SK-N-SH (cell line): ENCODE data around the gene NRF1. TPM values are rescaled to one million over a fixed set of nuclear protein-coding genes. Genes with fewer than 3 reads are reported as not detected.

ENCODE experiments used
- CTCF ChIA-PET: fragments of 300-600, 350-600 bp; formaldehyde crosslinking; extraction: SDS; loops from one replicate; lab custom pipeline; 2021; lab: Yijun Ruan, JAX
- POLR2A ChIA-PET: fragments of 350-600 bp; sonication (Branson Sonifier 250); formaldehyde crosslinking; extraction: SDS; loops from one replicate; lab custom pipeline; 2020; ENCODE audit warnings: antibody characterized with exemption, inconsistent platforms; lab: Yijun Ruan, JAX
- DNase-seq: peaks from one replicate; pipeline ENCODE4 v3.0.0; 2012
- H2AFZ ChIP-seq: fragments of 200-600 bp; sonication (generic); 2 replicates; pipeline ENCODE4 v1.8.1; 2016; ENCODE audit warnings: antibody characterized with exemption, mild to moderate bottlenecking, low read depth
- H3F3A ChIP-seq: fragments of 200-600 bp; sonication (generic); replicated peaks from 2 replicates; pipeline ENCODE3; 2016; ENCODE audit warnings: antibody characterized with exemption, mild to moderate bottlenecking; ENCODE audit not compliant: insufficient read depth
- H3K27ac ChIP-seq, 2 experiments: fragments of 200-500 bp in 1 of 2; fragments of 200-600 bp in 1 of 2; sonication (Bioruptor generic) in 1 of 2; sonication (generic), shearing (Covaris generic) in 1 of 2; 2 replicates each; pipeline versions ENCODE4 v1.5.1 to v1.6.1; 2014 to 2016; ENCODE audit warnings: low read depth in 2 of 2, inconsistent platforms in 1 of 2, low read length in 1 of 2, mild to moderate bottlenecking in 1 of 2, mixed read lengths in 1 of 2
- H3K27me3 ChIP-seq: fragments of 200-600 bp; sonication (generic), shearing (Covaris generic); 2 replicates; pipeline ENCODE4 v1.6.1; 2016; ENCODE audit warnings: mixed run types; ENCODE audit not compliant: insufficient read depth
- H3K36me3 ChIP-seq, 2 experiments: fragments of 200-500 bp in 1 of 2; fragments of 200-600 bp in 1 of 2; sonication (Bioruptor generic) in 1 of 2; sonication (generic) in 1 of 2; replicated peaks in 1 of 2; 2 replicates each; pipeline versions ENCODE3 to v1.5.1; 2014 to 2016; ENCODE audit warnings: low read length in 1 of 2, mild to moderate bottlenecking in 1 of 2; ENCODE audit not compliant: insufficient read depth in 2 of 2, control insufficient read depth in 1 of 2
- H3K4me1 ChIP-seq, 2 experiments: fragments of 200-500 bp in 1 of 2; fragments of 200-600 bp in 1 of 2; sonication (Bioruptor generic) in 1 of 2; sonication (generic), shearing (Covaris generic) in 1 of 2; 2 replicates each; pipeline versions ENCODE4 v1.5.1 to v1.6.1; 2014 to 2016; ENCODE audit warnings: low read depth in 1 of 2, low read length in 1 of 2, mixed run types in 1 of 2; ENCODE audit not compliant: insufficient read depth in 2 of 2, control insufficient read depth in 1 of 2
- H3K4me2 ChIP-seq: fragments of 200-600 bp; sonication (generic), shearing (Covaris generic); 2 replicates; pipeline ENCODE4 v1.6.1; 2017; ENCODE audit warnings: mixed run types
- H3K4me3 ChIP-seq, 2 experiments: fragments of 200-500 bp in 1 of 2; fragments of 200-600 bp in 1 of 2; sonication (Bioruptor generic) in 1 of 2; sonication (generic), shearing (Covaris generic) in 1 of 2; 2 replicates each; pipeline versions ENCODE4 v1.5.1 to v1.8.1; 2014 to 2016; ENCODE audit warnings: low read depth in 2 of 2, inconsistent platforms in 1 of 2, low read length in 1 of 2, mild to moderate bottlenecking in 1 of 2, mixed read lengths in 1 of 2, moderate library complexity in 1 of 2
- H3K79me2 ChIP-seq: fragments of 200-600 bp; sonication (generic); 2 replicates; pipeline ENCODE4 v1.8.1; 2017; ENCODE audit warnings: mild to moderate bottlenecking; ENCODE audit not compliant: insufficient read depth
- H3K9ac ChIP-seq: fragments of 200-600 bp; sonication (generic); 2 replicates; pipeline ENCODE4 v1.6.1; 2017; ENCODE audit warnings: mixed run types
- H3K9me2 ChIP-seq: fragments of 200-600 bp; sonication (generic); 2 replicates; pipeline ENCODE4 v1.6.1; 2017; ENCODE audit warnings: mixed run types
- H3K9me3 ChIP-seq: fragments of 200-600 bp; sonication (generic); 2 replicates; pipeline ENCODE4 v1.6.1; 2017; ENCODE audit warnings: mixed run types, mild to moderate bottlenecking, moderate library complexity
- H4K20me1 ChIP-seq: fragments of 200-600 bp; sonication (generic); 2 replicates; pipeline ENCODE4 v1.6.1; 2017; ENCODE audit warnings: mild to moderate bottlenecking, mixed run types; ENCODE audit not compliant: insufficient read depth
- CHD2 ChIP-seq: fragments of 150-350 bp; IDR thresholded peaks from 2 replicates; pipeline ENCODE4 v1.6.1; 2018; ENCODE audit warnings: low read length; ENCODE audit not compliant: partially characterized antibody
- EP300 ChIP-seq, 2 experiments: IDR thresholded peaks; 2 replicates each; pipeline versions ENCODE4 v1.4.0 to v1.6.1; 2012; ENCODE audit warnings: borderline replicate concordance in 1 of 2, low read depth in 1 of 2, low read length in 1 of 2
- FOXJ3 ChIP-seq: sonication (generic); formaldehyde crosslinking; IDR thresholded peaks from 2 replicates; pipeline ENCODE4 v1.5.1; 2020; ENCODE audit warnings: mild to moderate bottlenecking, missing genetic modification reagents
- GABPA ChIP-seq: IDR thresholded peaks from 2 replicates; pipeline ENCODE4 v1.4.0; 2012; ENCODE audit warnings: low read depth, mild to moderate bottlenecking
- GATA2 ChIP-seq: sonication (generic); formaldehyde crosslinking; IDR thresholded peaks from 2 replicates; pipeline ENCODE4 v1.5.0; 2020; ENCODE audit warnings: mild to moderate bottlenecking, missing genetic modification reagents
- MEF2A ChIP-seq: IDR thresholded peaks from 2 replicates; pipeline ENCODE4 v1.4.0; 2012; ENCODE audit warnings: low read depth, borderline replicate concordance
- POLR2AphosphoS5 ChIP-seq: IDR thresholded peaks from 2 replicates; pipeline ENCODE4 v1.6.1; 2012; ENCODE audit warnings: low read depth, low read length
- RAD21 ChIP-seq: IDR thresholded peaks from 2 replicates; pipeline ENCODE4 v1.6.1; 2012; ENCODE audit warnings: mild to moderate bottlenecking, low read length
- RCOR1 ChIP-seq: fragments of 150-350 bp; IDR thresholded peaks from 2 replicates; pipeline ENCODE4 v1.6.1; 2017; ENCODE audit warnings: antibody characterized with exemption, low read length
- RFX5 ChIP-seq: IDR thresholded peaks from 2 replicates; pipeline ENCODE4 v1.6.1; 2012; ENCODE audit warnings: mild to moderate bottlenecking, improper control_type of control experiment, low read length
- SMC3 ChIP-seq: IDR thresholded peaks from 2 replicates; pipeline ENCODE4 v1.6.1; 2012; ENCODE audit warnings: low read depth, low read length, improper control_type of control experiment
- TAF1 ChIP-seq: IDR thresholded peaks from 2 replicates; pipeline ENCODE4 v1.6.1; 2012; ENCODE audit warnings: low read depth, mild to moderate bottlenecking, low read length, moderate library complexity, borderline replicate concordance
- TCF12 ChIP-seq: IDR thresholded peaks from 2 replicates; pipeline ENCODE4 v1.4.0; 2012
- TEAD4 ChIP-seq: IDR thresholded peaks from 2 replicates; pipeline ENCODE4 v1.4.0; 2012; ENCODE audit warnings: mild to moderate bottlenecking, borderline replicate concordance; ENCODE audit not compliant: insufficient read depth
- YY1 ChIP-seq: IDR thresholded peaks from 2 replicates; pipeline ENCODE4 v1.4.0; 2012; ENCODE audit warnings: low read depth, mild to moderate bottlenecking
- WGBS: methylation state at CpG from one replicate; pipeline ENCODE4 v1.1.6; 2017; ENCODE audit warnings: low lambda C conversion rate; 5-methylcytosine and 5-hydroxymethylcytosine counted together
- polyA plus RNA-seq, 3 experiments: library from polyadenylated mRNA; depleted of rRNA; stranded (reverse); fragments of >200 nt; gene quantifications; 2 replicates each; pipeline ENCODE4 v1.2.3, GENCODE V29; 2012
- TF ChIP-seq, protein P1 (sequence below): fragments of 200-600 bp; sonication (generic); IDR thresholded peaks from 2 replicates; pipeline ENCODE4 v1.6.1; 2017; ENCODE audit warnings: antibody characterized with exemption, mild to moderate bottlenecking, moderate library complexity
- TF ChIP-seq, protein P2 (sequence below): IDR thresholded peaks from 2 replicates; pipeline ENCODE4 v1.4.0; 2012; ENCODE audit warnings: low read depth, borderline replicate concordance
- TF ChIP-seq, protein P3 (sequence below): fragments of 150-350 bp; IDR thresholded peaks from 2 replicates; pipeline ENCODE4 v1.6.1; 2017; ENCODE audit warnings: antibody characterized with exemption, low read length, low read depth, borderline replicate concordance
- TF ChIP-seq, protein P4 (sequence below): IDR thresholded peaks from 2 replicates; pipeline ENCODE4; 2012
- TF ChIP-seq, protein P5 (sequence below): IDR thresholded peaks from 2 replicates; pipeline ENCODE4 v1.6.1; 2012; ENCODE audit warnings: mild to moderate bottlenecking, low read depth, low read length, moderate library complexity

NRF1 gene
- polyA plus RNA-seq, 1 of the 3 experiments (the other 2 are of a cell fraction), result 10.9 TPM

DNA sequence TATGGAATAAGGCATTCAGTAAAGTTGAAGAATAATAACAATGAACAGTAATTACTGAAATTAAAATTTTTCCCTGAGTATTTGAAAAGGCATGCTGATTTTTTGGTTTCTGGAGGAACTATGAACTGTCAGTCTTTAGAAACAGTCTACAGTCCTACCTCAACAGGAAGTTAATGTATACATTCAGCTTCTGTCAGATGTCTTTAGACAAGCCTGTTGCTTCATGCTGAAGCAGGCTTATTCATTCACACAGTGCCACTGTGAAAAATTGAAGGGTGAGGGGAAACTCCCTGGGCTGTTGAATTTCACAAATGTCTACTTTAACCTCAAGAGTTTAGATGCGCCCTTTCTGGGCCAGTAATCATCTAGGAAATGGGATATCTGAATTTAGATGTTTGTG is 3.5 kb downstream of the NRF1 start:
- POLR2A ChIA-PET, result no interaction called here
- Histone ChIP-seq H3K79me2 (peaks cover 90% of the 10 kb centered on the region), H3K27me3 (no peaks in the 10 kb centered on the region), H3K4me1 (peaks cover 10 to 24% of the 10 kb centered on the region in 2 experiments), H3K4me3 (no peak overlapping the region), H3K27ac (no peak overlapping the region), H3K9ac (no peak overlapping the region), H3K9me3 (no peaks in the 10 kb centered on the region), H3K9me2 (no peaks in the 10 kb centered on the region), H3K36me3 (peaks cover 0 to 11% of the 10 kb centered on the region in 2 experiments), H3F3A (no peaks in the 10 kb centered on the region), H4K20me1 (peaks cover 65% of the 10 kb centered on the region), H3K4me2 (no peak overlapping the region; the same call in 1 of the 2 replicates), H2AFZ (no peak overlapping the region)
- CTCF ChIA-PET, result interaction anchor here (0.7 to 15.7 kb wide), 7 partner anchors 8 to 396 kb away, joined by 3 to 214 read pairs (median 6); partner anchors contain the start of gene SMKR1
- 96% methylated on average over 1 of the region's 1 CpG for WGBS
- TF ChIP-seq GABPA (no peak), EP300 (IDR thresholded peaks at IDR 0.05; ENCODE audit: borderline replicate concordance in 1 of 2, low read depth in 1 of 2, low read length in 1 of 2) (no peak), RFX5 (no peak), SMC3 (no peak), MEF2A (no peak), POLR2AphosphoS5 (no peak), TEAD4 (no peak)
- TF ChIP-seq, protein P1, sequence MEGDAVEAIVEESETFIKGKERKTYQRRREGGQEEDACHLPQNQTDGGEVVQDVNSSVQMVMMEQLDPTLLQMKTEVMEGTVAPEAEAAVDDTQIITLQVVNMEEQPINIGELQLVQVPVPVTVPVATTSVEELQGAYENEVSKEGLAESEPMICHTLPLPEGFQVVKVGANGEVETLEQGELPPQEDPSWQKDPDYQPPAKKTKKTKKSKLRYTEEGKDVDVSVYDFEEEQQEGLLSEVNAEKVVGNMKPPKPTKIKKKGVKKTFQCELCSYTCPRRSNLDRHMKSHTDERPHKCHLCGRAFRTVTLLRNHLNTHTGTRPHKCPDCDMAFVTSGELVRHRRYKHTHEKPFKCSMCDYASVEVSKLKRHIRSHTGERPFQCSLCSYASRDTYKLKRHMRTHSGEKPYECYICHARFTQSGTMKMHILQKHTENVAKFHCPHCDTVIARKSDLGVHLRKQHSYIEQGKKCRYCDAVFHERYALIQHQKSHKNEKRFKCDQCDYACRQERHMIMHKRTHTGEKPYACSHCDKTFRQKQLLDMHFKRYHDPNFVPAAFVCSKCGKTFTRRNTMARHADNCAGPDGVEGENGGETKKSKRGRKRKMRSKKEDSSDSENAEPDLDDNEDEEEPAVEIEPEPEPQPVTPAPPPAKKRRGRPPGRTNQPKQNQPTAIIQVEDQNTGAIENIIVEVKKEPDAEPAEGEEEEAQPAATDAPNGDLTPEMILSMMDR, result no peak
- TF ChIP-seq, protein P2, sequence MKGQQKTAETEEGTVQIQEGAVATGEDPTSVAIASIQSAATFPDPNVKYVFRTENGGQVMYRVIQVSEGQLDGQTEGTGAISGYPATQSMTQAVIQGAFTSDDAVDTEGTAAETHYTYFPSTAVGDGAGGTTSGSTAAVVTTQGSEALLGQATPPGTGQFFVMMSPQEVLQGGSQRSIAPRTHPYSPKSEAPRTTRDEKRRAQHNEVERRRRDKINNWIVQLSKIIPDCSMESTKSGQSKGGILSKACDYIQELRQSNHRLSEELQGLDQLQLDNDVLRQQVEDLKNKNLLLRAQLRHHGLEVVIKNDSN, result no peak
- TF ChIP-seq, protein P3, sequence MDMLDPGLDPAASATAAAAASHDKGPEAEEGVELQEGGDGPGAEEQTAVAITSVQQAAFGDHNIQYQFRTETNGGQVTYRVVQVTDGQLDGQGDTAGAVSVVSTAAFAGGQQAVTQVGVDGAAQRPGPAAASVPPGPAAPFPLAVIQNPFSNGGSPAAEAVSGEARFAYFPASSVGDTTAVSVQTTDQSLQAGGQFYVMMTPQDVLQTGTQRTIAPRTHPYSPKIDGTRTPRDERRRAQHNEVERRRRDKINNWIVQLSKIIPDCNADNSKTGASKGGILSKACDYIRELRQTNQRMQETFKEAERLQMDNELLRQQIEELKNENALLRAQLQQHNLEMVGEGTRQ, result no peak
- DNase-seq, result no peak

DNA sequence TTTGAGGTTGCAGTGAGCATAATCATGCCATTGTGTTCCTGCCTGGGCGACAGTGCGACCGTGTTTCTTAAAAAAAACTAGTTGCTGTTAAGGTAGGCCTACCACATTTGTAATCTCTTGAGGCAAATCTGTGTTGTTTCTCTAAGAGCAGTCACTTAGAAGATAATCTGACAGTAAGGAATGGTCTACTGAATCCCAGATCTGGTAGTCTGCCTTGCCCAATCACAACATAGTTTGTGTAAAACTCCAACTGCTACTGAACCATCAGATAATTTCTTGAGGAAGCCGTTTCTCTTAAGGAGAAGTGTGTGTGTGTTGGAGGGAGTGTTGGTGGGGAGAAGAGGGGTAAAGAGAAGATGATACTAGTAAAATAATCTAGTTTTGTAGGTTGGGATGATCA is 5.0 kb downstream of the NRF1 start:
- Histone ChIP-seq H3K9me3 (no peaks in the 10 kb centered on the region), H3K27ac (no peak overlapping the region), H3K27me3 (no peaks in the 10 kb centered on the region), H3K9me2 (no peaks in the 10 kb centered on the region), H3K4me1 (peaks cover 4 to 18% of the 10 kb centered on the region in 2 experiments), H3K4me2 (no peak overlapping the region), H3K4me3 (no peak overlapping the region), H3K9ac (no peak overlapping the region), H2AFZ (no peak overlapping the region), H4K20me1 (peaks cover 73% of the 10 kb centered on the region), H3K79me2 (peaks cover 92% of the 10 kb centered on the region), H3K36me3 (peaks cover 0 to 11% of the 10 kb centered on the region in 2 experiments), H3F3A (no peaks in the 10 kb centered on the region)
- no peak for DNase-seq
- WGBS, result 95% methylated on average over 4 of the region's 4 CpGs
- ChIA-PET CTCF (interaction anchor here (1.2 to 15.7 kb wide), 7 partner anchors 15 to 398 kb away, joined by 3 to 214 read pairs (median 4); no protein-coding TSS in a partner anchor), POLR2A (no interaction called here)
- TF ChIP-seq GATA2 (CRISPR knock-in tag) (no peak), TAF1 (no peak), POLR2AphosphoS5 (no peak), RAD21 (no peak), MEF2A (no peak), FOXJ3 (CRISPR knock-in tag) (no peak), TCF12 (no peak), CHD2 (no peak), GABPA (no peak), RCOR1 (no peak), TEAD4 (no peak), YY1 (no peak)
- TF ChIP-seq, protein P4, sequence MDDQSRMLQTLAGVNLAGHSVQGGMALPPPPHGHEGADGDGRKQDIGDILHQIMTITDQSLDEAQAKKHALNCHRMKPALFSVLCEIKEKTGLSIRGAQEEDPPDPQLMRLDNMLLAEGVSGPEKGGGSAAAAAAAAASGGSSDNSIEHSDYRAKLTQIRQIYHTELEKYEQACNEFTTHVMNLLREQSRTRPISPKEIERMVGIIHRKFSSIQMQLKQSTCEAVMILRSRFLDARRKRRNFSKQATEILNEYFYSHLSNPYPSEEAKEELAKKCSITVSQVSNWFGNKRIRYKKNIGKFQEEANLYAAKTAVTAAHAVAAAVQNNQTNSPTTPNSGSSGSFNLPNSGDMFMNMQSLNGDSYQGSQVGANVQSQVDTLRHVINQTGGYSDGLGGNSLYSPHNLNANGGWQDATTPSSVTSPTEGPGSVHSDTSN, result no peak
- TF ChIP-seq, protein P5, sequence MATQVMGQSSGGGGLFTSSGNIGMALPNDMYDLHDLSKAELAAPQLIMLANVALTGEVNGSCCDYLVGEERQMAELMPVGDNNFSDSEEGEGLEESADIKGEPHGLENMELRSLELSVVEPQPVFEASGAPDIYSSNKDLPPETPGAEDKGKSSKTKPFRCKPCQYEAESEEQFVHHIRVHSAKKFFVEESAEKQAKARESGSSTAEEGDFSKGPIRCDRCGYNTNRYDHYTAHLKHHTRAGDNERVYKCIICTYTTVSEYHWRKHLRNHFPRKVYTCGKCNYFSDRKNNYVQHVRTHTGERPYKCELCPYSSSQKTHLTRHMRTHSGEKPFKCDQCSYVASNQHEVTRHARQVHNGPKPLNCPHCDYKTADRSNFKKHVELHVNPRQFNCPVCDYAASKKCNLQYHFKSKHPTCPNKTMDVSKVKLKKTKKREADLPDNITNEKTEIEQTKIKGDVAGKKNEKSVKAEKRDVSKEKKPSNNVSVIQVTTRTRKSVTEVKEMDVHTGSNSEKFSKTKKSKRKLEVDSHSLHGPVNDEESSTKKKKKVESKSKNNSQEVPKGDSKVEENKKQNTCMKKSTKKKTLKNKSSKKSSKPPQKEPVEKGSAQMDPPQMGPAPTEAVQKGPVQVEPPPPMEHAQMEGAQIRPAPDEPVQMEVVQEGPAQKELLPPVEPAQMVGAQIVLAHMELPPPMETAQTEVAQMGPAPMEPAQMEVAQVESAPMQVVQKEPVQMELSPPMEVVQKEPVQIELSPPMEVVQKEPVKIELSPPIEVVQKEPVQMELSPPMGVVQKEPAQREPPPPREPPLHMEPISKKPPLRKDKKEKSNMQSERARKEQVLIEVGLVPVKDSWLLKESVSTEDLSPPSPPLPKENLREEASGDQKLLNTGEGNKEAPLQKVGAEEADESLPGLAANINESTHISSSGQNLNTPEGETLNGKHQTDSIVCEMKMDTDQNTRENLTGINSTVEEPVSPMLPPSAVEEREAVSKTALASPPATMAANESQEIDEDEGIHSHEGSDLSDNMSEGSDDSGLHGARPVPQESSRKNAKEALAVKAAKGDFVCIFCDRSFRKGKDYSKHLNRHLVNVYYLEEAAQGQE, result no peak
